T-helper 2 cell treated with Interferon-gamma antibody and Interleukin-4, amounts not matched to agents 5 μg/mL and 100 μg/mL, for 36 hours (primary cell): ENCODE results near the gene DOK3.
A peak's percentile ranks its signal among the peaks of the same experiment; 100 is the strongest.

Experiments
- DNase-seq: peaks from one replicate; pipeline ENCODE4 v3.0.0; 2021; ENCODE audit warnings: low spot score
- H3K27ac Mint-ChIP-seq: one replicate; pipeline ENCODE4 v1.8.0; 2021; ENCODE audit warnings: mild to moderate bottlenecking, mixed read lengths
- H3K27me3 Mint-ChIP-seq: one replicate; pipeline ENCODE4 v1.8.0; 2021; ENCODE audit warnings: low read depth, mixed read lengths
- H3K36me3 Mint-ChIP-seq: one replicate; pipeline ENCODE4 v1.8.0; 2021; ENCODE audit warnings: low read depth, mixed read lengths
- H3K4me1 Mint-ChIP-seq: one replicate; pipeline ENCODE4 v1.8.0; 2021; ENCODE audit warnings: low read depth, mixed read lengths
- H3K4me3 Mint-ChIP-seq: one replicate; pipeline ENCODE4 v1.8.0; 2022; ENCODE audit warnings: mild to moderate bottlenecking, moderate library complexity, mixed read lengths
- H3K9me3 Mint-ChIP-seq: one replicate; pipeline ENCODE4 v1.8.0; 2021; ENCODE audit warnings: mixed read lengths

Gene DOK3

DNA sequence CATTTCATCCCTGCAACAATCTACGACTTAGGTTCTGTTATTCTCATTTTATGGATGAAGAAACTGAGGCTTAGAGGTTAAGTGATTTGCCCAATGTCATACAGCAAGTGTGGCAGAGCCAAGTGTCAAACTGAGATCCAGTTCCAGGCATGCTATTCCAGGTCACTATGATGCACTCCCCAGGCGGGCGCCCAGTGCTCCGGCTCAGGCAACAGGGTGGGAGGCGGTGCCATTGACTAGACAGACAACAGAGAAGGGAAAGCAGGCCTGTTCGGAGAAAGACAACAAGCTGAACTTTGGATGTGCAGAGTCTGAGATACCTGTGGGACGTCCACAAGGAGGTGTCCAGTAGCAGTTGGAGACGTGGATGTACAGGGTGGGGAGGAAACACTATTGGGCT is 18.0 kb upstream of the DOK3 start:
- H3K36me3 Mint-ChIP-seq: peaks cover 17% of the 10 kb centered on the region
- no peaks in the 10 kb centered on the region for H3K9me3 Mint-ChIP-seq

DNA sequence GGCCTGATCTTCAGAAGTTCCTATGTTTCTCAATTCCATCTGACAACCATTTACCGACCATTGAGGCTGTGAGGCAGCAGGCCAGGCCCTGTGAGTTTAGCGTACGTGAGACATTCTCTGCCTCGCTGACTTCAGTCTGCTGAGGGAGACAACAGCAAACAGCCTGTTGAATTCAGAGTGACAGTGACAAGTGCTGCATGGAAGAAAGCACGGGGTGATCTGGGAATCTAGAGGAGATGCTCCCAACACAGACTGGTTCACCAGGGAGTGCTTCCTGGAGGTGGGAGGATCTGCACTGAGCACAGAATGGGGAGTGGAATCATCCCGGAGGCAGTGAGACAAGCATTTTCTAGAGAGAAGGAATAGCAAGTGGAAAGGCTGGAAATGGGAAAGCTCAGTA is 17.2 kb upstream of the DOK3 start:
- H3K36me3 Mint-ChIP-seq: peaks cover 14% of the 10 kb centered on the region
- H3K27me3 Mint-ChIP-seq: no peaks in the 10 kb centered on the region
- H3K4me3 Mint-ChIP-seq: no peak overlapping the region
- H3K27ac Mint-ChIP-seq: no peak overlapping the region
- no peak for DNase-seq
- H3K4me1 Mint-ChIP-seq: no peaks in the 10 kb centered on the region
- no peaks in the 10 kb centered on the region for H3K9me3 Mint-ChIP-seq

More for the DNA sequence above, 18.0 kb upstream of the DOK3 start:
- DNase-seq: no peak
- Mint-ChIP-seq H3K4me3 (no peak overlapping the region), H3K4me1 (no peaks in the 10 kb centered on the region), H3K27ac (no peak overlapping the region), H3K27me3 (no peaks in the 10 kb centered on the region)

DNA sequence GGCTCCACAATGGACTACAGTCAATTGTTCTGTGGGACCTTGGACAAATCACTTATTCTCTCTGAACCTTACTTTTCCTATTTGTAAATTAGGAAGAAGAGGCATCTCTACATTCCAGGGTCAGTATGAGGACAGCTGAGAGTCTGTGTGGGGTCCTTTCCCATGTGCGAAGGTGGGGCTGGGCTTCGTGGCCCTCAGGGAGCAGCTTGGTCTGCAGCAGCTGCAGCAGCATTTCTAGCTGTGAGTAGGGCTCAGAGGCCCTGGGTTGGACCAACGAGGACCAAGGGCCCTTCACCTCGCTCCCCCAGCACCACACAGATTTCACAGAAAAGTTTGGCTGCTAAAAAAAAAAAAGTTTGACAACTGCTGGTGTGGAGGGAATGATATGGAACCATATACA is 16.6 kb upstream of the DOK3 start:
- Mint-ChIP-seq H3K4me1 (peaks cover 5% of the 10 kb centered on the region), H3K36me3 (peaks cover 18% of the 10 kb centered on the region), H3K4me3 (no peak overlapping the region), H3K27ac (no peak overlapping the region), H3K27me3 (no peaks in the 10 kb centered on the region), H3K9me3 (no peaks in the 10 kb centered on the region)
- DNase-seq: no peak

GRCh38 chr5:177524941-177525655 is 15.5 kb upstream of the DOK3 start:
- peaks cover 17% of the 10 kb centered on the region for H3K36me3 Mint-ChIP-seq
- peaks cover 12% of the 10 kb centered on the region for H3K4me1 Mint-ChIP-seq
- no peak for DNase-seq
- no peak overlapping the region for H3K27ac Mint-ChIP-seq
- no peak overlapping the region for H3K4me3 Mint-ChIP-seq
- no peaks in the 10 kb centered on the region for H3K9me3 Mint-ChIP-seq
- H3K27me3 Mint-ChIP-seq: no peaks in the 10 kb centered on the region

DNA sequence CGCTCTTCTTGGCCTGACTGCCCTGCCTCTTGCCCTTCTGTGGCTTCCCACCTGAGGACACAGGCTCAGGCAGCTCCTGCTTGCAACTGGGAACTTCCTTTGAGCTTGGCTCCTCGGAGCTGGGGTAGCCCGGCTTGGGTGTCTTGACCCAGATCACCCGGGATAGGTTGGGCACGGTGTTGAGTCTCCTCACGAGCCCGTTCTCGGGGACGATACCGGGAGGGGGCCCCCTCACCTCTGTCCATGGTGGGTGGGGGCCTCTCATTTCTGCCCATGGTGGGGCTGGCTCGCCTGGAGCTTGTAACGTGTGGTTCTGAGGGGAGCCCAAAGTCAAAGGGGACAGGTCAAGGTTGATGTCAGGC is 14.9 kb upstream of the DOK3 start:
- Mint-ChIP-seq H3K36me3 (peaks cover 18% of the 10 kb centered on the region), H3K27ac (no peak overlapping the region), H3K27me3 (no peaks in the 10 kb centered on the region), H3K4me1 (peaks cover 12% of the 10 kb centered on the region), H3K9me3 (no peaks in the 10 kb centered on the region), H3K4me3 (no peak overlapping the region)
- DNase-seq: no peak

DNA sequence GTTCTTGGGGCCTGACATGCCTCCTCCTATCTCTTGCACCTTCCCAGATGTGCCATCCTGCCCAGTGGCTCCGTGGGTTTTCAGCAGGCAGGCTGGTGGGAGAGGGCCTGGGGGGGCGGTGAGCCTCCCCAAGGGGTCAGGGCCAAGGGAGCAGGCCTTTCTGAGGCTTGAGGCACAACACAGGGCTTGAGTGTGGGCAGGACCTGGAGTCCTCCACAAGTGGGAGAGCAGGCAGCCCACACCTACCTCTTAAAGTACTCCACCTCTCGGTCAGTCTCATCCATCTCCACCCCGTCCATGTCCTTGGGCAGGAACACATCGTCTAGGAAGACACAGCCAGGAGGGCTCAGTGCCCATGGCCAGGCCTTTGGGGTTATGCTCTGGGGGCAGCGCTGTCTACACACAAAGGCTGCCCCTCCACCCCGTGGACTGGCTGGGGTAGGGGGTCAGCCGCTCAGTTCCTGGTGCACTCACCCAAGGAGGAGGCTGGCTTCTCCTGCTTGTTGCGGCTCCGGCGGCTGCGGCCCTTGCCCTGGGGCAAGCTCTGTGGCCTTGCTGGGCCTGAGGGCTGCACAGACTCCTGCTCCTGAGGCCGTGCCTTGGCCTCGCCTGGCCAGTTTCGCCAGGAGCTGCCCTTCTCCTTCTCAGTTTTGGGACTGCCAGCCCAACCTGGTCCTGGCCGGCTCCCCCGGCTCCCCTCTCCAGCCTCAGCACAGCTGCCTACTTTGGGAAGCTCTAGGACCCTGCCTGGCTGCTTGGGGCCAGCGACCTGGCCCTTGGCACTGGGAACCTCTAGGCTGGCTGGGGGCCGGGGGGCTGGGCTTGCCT is 14.3 kb upstream of the DOK3 start:
- DNase-seq: no peak
- Mint-ChIP-seq H3K4me1 (peaks cover 15% of the 10 kb centered on the region), H3K27me3 (no peaks in the 10 kb centered on the region), H3K36me3 (peaks cover 16% of the 10 kb centered on the region), H3K27ac (no peak overlapping the region), H3K4me3 (no peak overlapping the region), H3K9me3 (no peaks in the 10 kb centered on the region)

- no peak for DNase-seq
- Mint-ChIP-seq H3K27ac (peak overlapping the region; percentile 41), H3K4me3 (no peak overlapping the region), H3K9me3 (no peaks in the 10 kb centered on the region), H3K27me3 (no peaks in the 10 kb centered on the region), H3K36me3 (peaks cover 28% of the 10 kb centered on the region), H3K4me1 (peaks cover 22% of the 10 kb centered on the region)
Observed at GRCh38 chr5:177520916-177521513, 11.4 kb upstream of the DOK3 start.

DNA sequence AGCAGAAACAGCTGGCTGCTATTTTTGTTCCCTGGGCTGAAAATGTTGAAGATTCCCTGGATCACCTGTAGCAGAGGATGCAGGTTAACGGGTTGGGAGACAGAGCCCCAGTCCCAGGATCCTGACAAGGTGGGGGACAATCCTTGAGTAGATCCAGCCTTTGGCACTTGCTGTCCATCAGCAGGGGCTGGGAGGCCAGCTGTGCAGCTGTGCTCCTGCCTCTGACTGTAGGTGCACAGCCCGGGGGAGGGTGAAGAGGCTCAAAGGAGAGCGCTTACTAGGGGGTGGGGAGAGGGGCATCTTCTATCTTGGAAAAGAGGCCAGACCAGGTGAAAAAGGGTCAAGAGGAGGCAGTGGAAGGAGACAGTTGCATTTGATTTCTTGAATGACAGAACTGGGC is 10.6 kb upstream of the DOK3 start:
- no peak for DNase-seq
- Mint-ChIP-seq H3K4me3 (no peak overlapping the region), H3K36me3 (peaks cover 35% of the 10 kb centered on the region), H3K9me3 (no peaks in the 10 kb centered on the region), H3K27me3 (no peaks in the 10 kb centered on the region), H3K27ac (peak overlapping the region; percentile 41), H3K4me1 (peaks cover 30% of the 10 kb centered on the region)

DNA sequence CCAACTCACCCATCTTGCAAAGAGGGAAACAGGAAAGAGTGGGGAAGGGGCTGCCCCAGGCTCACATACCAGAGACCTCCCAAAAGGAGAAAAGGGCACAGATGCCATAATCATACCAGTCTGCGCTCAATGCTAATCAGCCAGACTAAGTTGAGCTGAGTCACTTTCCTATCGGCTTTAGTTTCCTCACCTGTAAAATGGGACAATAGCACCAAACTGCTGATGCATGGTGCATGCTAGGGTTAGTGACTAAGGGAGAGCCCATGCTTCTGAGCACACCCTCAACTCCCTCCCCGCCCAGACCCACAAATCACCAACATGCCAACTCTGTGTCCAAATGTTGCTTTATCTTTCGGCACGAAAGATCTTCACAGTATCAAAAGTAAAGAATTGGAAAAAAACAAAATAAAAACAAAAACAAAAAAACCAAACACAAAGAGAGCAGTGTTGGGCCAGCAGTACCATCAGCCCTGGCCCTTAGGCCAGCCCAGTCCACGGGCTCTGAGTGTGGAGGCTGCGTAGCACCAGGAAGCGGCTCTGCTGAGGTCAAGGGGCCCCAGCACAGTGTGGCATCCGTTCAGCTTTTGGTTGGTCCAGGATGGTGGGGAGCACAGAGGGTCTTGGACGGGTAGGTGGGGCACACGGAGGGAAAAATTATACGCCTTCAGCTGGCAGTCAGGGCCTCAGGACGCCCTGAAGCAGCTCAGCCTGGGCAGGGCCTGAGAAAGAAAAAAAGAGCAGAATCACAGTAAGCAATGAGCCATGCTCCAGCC is 10.0 kb upstream of the DOK3 start:
- H3K9me3 Mint-ChIP-seq: no peaks in the 10 kb centered on the region
- H3K27ac Mint-ChIP-seq: peak overlapping the region; percentile 57
- H3K4me3 Mint-ChIP-seq: no peak overlapping the region
- no peak for DNase-seq
- H3K36me3 Mint-ChIP-seq: peaks cover 39% of the 10 kb centered on the region
- H3K27me3 Mint-ChIP-seq: no peaks in the 10 kb centered on the region
- H3K4me1 Mint-ChIP-seq: peaks cover 32% of the 10 kb centered on the region

- DNase-seq: peak; percentile 98
- Mint-ChIP-seq H3K27me3 (no peaks in the 10 kb centered on the region), H3K4me1 (peaks cover 32% of the 10 kb centered on the region), H3K9me3 (no peaks in the 10 kb centered on the region), H3K27ac (peak within 1 kb of the TSS; percentile 95), H3K4me3 (peak within 1 kb of the TSS; percentile 94), H3K36me3 (peaks cover 50% of the 10 kb centered on the region)
Observed at GRCh38 chr5:177516601-177517568, 7.3 kb upstream of the DOK3 start, which contains the start of gene DDX41. Gene DDX41 (minus strand): TSS chr5:177516961. CDS start chr5:177516945, 16 bp downstream.

- Mint-ChIP-seq H3K27me3 (no peaks in the 10 kb centered on the region), H3K36me3 (peaks cover 55% of the 10 kb centered on the region), H3K27ac (peak overlapping the region; percentile 32)
Observed at GRCh38 chr5:177515580-177515979, 6.0 kb upstream of the DOK3 start.

DNA sequence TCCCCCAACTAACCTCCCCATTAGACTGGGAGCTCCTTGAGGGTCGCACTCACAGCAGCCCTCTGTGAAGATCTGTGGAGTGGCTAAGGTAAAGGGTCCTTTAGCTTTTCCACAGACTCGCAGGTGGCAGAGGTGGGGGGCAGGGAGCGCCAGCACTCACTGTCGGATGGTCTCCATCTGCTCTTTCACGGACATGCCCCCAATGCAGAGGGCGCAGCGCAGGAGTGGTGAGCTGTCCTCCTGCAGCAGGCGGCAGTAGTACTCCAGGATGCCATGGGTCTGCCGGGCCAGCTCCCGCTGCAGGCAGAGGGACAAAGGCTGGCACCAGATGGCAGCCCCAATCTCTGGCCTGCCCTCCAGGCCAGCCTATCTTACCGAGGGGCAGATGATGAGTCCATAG is 4.9 kb upstream of the DOK3 start:
- H3K4me1 Mint-ChIP-seq: peaks cover 22% of the 10 kb centered on the region
- no peaks in the 10 kb centered on the region for H3K9me3 Mint-ChIP-seq
- H3K36me3 Mint-ChIP-seq: peaks cover 47% of the 10 kb centered on the region
- DNase-seq: no peak
- peak overlapping the region; percentile 94 for H3K4me3 Mint-ChIP-seq
- no peak overlapping the region for H3K27ac Mint-ChIP-seq
- H3K27me3 Mint-ChIP-seq: no peaks in the 10 kb centered on the region

More at GRCh38 chr5:177515580-177515979, 6.0 kb upstream of the DOK3 start:
- DNase-seq: no peak
- H3K4me1 Mint-ChIP-seq: peaks cover 25% of the 10 kb centered on the region
- no peaks in the 10 kb centered on the region for H3K9me3 Mint-ChIP-seq
- H3K4me3 Mint-ChIP-seq: peak overlapping the region; percentile 94

GRCh38 chr5:177513500-177513899 is 3.9 kb upstream of the DOK3 start:
- no peak overlapping the region for H3K27ac Mint-ChIP-seq
- H3K4me1 Mint-ChIP-seq: peaks cover 21% of the 10 kb centered on the region
- peaks cover 46% of the 10 kb centered on the region for H3K36me3 Mint-ChIP-seq
- no peaks in the 10 kb centered on the region for H3K27me3 Mint-ChIP-seq
- H3K4me3 Mint-ChIP-seq: no peak overlapping the region
- no peak for DNase-seq
- H3K9me3 Mint-ChIP-seq: no peaks in the 10 kb centered on the region
